COR-L47 (cell line): ENCODE measurements around the gene PNKP.

Experiments
- DNase-seq: peaks from one replicate; lab custom pipeline; 2025; lab: John Stamatoyannopoulos, UW

Gene PNKP

DNA sequence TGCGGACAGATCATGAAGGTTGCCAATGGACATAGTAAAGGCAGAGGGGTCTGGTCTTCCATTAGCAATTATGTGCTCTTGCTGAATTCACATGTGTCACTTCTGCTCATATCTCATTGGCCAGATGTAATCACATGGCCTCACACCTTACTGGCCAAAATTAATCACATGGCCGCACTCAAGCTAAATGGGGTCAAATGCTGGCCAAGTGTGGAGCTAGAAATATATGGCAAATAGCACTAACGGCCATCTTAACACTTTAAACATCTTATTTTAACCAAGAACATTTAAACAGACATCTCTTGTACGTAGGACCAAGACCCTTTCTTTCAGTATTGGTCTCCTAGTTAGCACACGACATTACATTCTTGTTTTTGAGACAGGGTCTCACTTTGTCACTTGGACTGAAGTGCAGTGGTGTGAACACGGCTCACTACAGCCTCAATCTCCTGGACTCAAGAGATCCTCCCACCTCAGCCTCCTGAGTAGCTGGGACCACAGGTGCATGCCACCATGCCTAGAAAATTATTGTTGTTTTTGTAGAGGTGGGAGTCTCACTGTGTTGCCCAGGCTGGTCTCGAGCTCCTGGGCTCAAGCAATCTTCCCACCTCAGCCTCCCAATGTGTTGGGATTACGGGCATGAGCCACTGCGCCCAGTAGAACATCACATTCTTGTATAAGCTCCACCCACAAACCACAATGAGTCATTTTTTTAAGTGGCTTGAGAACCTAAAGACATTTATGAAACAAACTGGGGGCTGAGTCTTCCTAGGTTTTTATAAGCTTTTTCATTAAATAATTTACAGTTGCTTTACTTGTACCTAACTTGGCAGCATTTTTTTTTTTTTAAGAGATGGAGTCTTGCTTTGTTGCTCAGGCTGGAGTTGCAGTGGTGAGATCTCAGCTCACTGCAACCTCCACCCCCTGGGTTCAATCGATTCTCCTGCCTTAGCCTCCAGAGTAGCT is 19.4 kb downstream of the PNKP start:
- no peak for DNase-seq

- DNase-seq, result no peak
Measured at GRCh38 chr19:49846408-49846807, 21.0 kb downstream of the PNKP start.

DNA sequence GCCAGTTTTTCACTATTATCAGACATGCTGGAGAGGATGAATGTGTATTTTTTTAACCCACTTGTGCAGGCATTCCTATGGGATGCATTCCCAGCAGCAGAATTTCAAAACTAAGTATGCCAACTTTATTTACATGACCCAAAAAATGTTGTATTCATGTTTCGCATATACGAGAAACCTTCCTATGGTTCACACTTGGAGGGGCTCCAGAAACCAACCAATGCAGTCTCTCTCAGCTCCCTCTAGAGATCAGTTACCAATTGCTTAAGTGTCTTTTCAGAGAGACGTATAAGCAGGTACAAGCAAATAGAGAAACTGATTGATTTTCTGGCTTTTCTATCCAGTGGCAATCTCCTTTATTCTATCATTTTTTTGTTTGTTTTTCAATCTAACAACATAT is 22.0 kb downstream of the PNKP start:
- DNase-seq, result no peak

- DNase-seq, result no peak
Measured at GRCh38 chr19:49844138-49845095, 23.0 kb downstream of the PNKP start.

DNA sequence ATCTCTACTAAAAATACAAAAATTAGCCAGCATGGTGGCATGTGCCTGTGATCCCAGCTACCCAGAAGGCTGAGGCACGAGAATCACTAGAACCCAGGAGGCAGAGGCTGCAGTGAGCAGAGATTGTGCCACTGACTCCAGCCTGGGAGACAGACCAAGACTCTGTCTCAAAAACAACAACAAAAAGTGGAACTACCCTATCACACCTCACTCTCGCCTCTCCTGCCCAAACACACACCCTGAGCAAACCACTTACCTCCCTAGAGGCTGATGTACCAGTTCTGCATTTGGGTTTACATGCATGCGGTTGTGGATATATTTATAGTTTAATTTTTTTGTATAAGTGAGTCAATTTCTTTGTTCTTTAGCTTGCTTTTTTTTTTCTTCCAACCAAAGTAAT is 24.1 kb downstream of the PNKP start:
- DNase-seq, result no peak

- no peak for DNase-seq
Measured at GRCh38 chr19:49840736-49841249, 26.6 kb downstream of the PNKP start.

GRCh38 chr19:49840321-49840720 is 27.1 kb downstream of the PNKP start:
- no peak for DNase-seq

DNA sequence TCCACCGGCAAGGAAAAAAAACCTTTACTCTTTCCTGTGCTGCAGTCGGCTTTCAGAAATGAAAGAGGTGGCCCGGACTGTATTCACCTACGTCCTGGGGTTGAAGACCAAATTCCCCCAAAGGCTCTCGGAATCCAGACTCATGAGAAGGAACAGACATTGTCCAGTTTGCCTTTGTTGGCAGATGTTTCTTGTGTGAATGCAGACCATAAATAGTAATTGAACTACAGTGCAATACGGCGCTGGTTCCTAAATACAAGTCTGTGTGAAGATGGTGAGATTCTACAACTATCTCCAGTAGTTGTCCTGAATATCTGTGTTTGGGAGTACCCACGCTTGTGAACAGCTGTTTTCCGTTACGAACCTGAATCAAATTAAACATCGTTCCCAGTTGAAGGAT is 27.7 kb downstream of the PNKP start:
- no peak for DNase-seq

DNA sequence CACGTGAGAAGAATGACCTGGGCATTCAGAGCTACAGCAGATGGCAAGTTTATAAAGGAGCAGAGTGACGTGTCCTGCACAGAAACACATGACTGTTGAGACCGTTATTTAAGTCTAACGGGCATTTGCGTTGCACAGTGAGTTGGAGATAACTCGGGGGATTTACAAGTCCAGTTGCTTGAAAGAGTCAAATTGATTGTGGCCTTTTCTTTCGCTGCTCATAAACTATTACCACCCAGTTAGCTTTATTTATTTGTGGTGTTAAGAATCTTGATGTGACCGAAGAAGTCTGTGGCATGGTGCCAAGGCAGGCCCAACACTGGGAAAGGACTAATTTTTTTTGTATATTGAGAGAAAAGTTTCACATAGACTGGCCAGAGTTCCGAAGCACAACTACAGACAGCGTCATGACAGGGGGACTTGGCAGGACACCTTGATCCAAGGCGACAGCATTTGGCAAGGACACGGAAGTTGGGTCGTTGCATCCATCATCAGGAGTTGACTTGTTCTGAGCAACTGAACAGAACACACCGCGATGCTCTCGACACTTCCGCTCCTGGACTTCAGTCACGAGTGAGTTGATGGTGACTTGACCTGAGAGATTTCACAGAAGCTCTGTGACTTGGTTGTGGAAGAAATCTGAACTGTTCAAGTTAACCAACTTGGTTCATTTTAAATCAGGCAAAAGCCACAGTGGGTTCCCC is 28.3 kb downstream of the PNKP start:
- no peak for DNase-seq

DNA sequence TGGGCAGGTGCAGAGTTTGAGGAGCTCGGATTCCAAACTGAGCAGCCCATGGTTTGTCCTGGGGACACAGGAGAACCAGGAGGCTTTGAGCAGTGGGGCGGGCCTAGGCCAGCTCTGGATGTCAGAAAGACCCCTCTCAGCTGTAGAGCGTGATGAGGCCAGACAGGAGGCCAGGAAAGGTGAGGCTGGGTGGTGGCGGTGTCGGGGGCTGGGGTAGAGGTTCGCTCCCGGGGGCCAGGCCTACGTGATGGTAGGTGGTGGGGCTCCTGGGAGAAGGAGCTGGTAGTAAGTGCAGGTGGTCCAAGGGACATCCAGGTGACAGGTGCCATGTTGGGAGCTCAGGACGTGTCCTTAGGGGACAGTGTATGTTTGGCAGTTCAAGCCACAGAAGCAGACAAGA is 30.0 kb downstream of the PNKP start:
- no peak for DNase-seq

GRCh38 chr19:49837009-49837310 is 30.4 kb downstream of the PNKP start:
- DNase-seq, result no peak

DNA sequence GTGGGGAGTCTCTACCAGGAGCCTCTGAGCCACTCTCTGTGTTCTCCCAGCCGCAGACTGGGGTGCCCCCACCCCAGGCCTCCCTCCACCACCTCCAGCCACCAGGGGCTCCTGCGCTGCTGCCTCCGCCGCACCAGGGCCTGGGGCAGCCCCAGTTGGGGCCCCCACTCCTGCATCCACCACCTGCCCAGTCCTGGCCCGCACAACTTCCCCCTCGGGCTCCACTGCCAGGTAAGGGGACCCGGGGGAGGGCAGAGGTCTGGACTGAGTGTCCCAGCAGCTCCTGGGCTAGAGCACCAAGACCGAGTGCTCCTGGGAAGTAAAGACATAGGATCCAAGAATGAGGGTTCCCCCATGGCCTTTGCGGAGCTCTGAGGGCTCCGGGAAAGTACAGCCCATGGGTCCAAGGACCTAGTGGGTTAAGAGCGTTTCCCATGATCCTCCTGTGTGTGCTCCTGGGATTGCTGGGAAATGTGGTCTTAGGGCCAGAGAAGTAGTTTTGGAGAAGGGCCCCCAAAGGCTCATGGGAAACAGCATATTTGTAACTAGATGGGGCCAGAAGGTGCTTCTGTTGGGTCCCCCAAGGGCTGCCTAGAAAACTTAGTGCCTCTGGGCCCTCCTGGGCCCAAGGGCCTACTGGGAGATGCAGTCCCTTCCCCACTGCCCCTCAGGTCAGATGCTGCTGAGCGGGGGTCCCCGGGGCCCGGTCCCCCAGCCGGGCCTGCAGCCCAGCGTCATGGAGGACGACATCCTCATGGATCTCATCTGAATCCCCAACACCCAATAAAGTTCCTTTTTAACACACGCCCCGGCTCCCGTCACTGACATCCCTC is 31.0 kb downstream of the PNKP start:
- DNase-seq, result no peak

DNA sequence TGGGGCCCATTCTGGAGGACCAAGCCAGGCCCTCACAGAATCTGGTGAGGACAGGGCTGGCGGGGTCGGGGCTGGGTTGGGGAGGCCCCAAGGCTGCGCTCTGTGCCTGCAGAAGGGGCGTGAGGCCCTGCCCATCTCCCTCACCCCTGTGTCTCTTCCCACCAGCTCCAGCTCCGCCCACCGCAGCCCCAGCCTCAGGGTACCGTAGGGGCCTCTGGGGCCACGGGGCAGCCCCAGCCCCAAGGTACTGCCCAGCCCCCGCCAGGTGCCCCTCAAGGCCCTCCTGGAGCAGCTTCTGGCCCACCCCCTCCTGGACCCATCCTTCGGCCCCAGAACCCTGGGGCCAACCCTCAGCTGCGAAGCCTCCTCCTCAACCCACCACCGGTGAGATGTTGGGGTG is 31.8 kb downstream of the PNKP start:
- no peak for DNase-seq

- no peak for DNase-seq
Measured at GRCh38 chr19:49833599-49833998, 33.8 kb downstream of the PNKP start.

DNA sequence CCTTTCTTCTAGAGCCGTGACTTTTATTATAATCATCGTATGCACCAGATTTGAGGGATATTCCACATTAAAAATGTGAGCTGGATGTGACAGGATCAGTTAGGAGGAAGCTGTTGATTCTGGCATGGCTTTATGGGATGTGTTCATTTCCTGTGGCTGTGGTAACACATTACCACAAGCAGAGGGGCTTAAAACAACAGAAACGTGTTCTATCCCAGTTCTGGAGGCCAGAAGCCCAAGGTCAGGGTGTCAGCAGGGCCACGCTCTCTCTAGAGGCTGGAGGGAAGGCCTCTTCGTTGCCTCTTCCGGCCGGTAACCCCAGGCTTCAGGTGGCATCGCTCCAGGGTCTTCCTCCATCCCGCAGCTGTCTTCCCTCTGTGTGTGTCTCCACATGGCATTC is 34.8 kb downstream of the PNKP start:
- DNase-seq, result no peak

DNA sequence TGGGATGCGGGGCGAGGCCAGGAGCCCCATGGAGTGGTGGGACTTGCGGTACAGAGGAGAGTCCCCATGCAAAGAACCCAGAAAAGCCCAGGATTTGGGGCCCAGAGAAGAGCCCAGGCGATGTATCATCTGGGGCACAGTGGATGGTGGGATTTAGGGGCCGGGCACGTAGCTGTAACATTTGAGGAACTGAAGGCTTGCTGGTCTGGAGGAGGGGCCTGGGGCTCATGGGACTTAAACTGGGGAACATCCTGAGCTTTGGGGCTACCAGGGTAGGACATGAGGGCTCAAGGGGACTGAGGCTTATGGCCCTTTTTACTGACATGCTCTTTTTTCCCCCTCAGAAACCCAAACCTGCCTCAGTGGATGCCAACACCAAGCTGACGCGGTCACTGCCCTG is 35.8 kb downstream of the PNKP start:
- no peak for DNase-seq

DNA sequence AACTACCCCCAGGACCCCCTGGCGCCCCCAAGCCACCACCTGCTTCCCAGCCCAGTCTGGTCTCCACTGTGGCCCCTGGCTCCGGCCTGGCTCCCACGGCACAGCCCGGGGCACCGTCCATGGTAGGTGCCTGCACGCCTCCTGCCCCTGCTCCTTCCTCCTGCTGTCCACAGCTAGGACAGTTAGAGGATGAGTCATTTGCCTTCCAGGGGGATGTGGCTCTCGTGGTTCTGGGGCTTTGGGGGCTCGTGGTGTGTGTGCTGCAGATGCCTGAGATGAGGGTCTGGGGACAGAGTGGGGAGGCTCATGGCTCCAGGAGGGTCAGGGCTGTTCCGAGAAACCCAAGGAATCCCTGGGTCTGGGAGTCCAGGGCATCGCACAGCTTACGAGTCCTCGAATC is 36.6 kb downstream of the PNKP start:
- DNase-seq, result no peak

- no peak for DNase-seq
Measured at GRCh38 chr19:49829721-49830120, 37.7 kb downstream of the PNKP start.

DNA sequence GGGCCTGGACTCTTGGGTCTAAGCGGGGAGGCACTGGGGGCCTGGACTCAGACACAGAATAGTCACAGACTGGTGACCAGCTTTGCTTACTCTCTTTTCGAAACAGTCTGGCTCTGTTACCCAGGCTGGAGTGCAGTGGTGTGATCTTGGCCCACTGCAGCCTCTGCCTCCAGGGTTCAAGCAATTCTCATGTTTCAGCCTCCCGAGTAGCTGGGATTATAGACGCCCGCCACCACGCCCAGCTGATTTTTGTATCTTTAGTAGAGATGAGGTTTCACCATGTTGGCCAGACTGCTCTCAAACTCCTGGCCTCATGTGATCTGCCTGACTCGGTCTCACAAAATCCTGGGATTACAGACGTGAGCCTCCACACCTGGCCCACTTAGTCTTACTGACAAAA is 38.2 kb downstream of the PNKP start:
- DNase-seq, result no peak

DNA sequence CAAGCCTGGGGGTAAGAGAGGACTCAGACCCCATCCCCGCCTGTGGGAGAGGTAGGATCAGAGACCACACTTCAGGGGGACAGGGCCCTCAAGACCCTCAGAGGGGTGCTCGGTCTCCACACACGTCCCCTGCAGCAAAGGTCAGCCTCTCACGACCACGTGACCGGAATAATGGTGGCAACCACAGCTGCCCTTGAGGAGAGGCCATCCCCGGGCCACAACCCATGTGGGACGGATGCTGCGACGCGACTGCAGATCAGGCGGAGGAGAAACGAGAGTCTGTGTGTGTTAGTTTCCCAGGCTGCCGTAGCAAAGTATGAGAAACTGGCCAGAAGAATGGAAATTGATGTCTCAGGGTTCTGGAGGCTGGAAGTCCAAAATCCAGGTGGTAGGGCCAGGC is 40.3 kb downstream of the PNKP start:
- DNase-seq, result no peak

DNA sequence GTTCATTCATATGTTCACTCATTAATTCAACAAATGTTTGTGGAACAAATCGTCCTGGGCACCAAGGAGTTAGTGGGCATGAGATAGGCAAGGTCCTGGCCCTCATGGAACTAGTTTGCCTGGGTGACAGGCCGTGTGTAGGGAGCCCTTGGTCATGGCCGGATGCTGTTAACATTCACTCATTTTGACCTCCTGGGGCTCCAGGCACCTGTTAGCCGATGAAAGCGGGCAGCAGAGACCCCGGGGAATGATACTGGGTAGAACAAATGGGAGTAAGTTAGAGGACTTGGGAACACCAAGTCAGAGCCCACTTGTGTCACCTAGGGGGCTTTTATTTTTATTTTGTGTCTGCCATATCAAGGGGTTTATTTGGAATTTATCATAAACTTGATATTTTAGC is 42.7 kb downstream of the PNKP start:
- no peak for DNase-seq
